Fibroblast of villous mesenchyme (primary cell): Measurements from ENCODE around the gene EWSR1. TPM values are rescaled to one million over a fixed set of nuclear protein-coding genes. Genes with fewer than 3 reads are reported as not detected.
A peak's percentile ranks its signal among the peaks of the same experiment; 100 is the strongest.

ENCODE experiments used
- DNase-seq: peaks from one replicate; pipeline ENCODE4 v3.0.0-alpha.2; 2010; ENCODE audit warnings: low read depth
- H3K4me3 ChIP-seq: 2 replicates; pipeline ENCODE4 v1.5.1; 2011; ENCODE audit warnings: low read depth, mild to moderate bottlenecking, low read length
- total RNA-seq: library from RNA; depleted of rRNA; stranded (reverse); fragments of >200 nt; gene quantifications from 2 replicates; pipeline ENCODE4 v1.2.3, GENCODE V29; 2012
- TF ChIP-seq, protein P1 (sequence below): IDR thresholded peaks from 2 replicates; pipeline ENCODE4 v1.5.1; 2012; ENCODE audit warnings: low read depth, mild to moderate bottlenecking, low read length; ENCODE audit not compliant: insufficient read depth

EWSR1 gene
- total RNA-seq, 1 donor, result 207 TPM

DNA sequence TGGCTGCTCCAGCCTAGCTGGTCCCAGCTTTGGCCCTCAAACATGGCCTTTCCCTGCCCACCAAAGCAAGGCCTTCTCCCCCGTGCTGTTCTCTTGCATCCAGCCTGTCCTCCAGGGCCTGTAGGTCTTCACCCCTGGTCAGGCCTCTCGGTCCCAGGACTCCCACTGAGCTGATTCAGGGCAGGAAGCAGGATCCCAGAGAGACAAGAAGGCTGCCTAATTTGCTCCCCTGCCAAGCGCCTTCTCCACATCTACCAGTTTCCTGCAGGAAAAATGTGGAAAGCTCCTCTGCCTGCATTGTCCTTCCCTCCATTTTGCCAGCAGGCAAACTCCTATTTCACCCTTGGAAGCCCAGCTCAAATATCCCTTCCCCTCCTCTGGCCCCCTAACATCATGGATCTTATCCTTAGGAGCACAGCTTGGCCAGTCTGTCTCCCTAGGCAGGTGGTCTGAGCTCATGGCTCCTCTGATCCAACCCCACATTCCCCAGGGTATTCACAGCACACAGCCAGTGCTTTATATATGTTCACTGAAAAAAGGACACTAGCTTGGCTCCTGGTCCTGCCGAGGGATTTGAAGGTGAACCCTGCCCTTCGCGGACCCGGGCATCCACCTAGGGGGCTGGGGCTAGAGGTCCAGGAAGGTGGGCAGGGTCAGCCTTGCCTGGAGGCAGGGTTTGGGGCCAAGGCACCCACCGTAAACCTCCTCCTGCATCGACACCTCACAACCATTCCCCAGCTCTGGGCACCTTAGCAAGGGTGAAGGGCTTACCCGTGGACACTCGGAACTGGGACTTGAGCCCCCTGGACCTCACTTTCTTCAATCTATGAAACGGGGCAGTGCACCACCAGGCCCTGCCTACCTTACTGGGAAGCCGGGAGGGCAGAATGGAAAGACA is 1.3 kb upstream of the EWSR1 start:
- peak overlapping the region; percentile 69 for H3K4me3 ChIP-seq
- peak; percentile 10 for DNase-seq
- TF ChIP-seq, protein P1, sequence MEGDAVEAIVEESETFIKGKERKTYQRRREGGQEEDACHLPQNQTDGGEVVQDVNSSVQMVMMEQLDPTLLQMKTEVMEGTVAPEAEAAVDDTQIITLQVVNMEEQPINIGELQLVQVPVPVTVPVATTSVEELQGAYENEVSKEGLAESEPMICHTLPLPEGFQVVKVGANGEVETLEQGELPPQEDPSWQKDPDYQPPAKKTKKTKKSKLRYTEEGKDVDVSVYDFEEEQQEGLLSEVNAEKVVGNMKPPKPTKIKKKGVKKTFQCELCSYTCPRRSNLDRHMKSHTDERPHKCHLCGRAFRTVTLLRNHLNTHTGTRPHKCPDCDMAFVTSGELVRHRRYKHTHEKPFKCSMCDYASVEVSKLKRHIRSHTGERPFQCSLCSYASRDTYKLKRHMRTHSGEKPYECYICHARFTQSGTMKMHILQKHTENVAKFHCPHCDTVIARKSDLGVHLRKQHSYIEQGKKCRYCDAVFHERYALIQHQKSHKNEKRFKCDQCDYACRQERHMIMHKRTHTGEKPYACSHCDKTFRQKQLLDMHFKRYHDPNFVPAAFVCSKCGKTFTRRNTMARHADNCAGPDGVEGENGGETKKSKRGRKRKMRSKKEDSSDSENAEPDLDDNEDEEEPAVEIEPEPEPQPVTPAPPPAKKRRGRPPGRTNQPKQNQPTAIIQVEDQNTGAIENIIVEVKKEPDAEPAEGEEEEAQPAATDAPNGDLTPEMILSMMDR, result no peak

DNA sequence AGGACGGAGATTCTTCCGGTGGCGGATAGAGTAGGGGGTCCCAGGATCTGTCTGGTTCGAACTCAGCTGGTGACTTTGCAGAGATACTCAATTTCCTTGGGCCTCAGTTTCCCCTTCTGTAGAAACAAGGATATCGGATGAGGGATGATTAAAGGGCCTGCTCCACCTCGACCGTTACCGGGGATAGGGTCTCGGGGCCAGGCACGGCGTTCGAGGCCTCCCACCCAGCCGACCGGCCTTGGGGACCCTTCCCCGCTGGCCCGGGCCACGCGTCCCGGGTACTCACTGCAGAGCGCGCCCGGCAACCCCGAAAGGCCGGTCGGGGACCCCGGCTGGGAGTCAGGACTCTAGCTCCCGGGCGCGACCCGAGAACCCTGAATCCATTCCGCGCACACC is 608 bp upstream of the EWSR1 start:
- peak overlapping the region; percentile 69 for H3K4me3 ChIP-seq
- no peak for DNase-seq
- TF ChIP-seq, protein P1, result no peak

DNA sequence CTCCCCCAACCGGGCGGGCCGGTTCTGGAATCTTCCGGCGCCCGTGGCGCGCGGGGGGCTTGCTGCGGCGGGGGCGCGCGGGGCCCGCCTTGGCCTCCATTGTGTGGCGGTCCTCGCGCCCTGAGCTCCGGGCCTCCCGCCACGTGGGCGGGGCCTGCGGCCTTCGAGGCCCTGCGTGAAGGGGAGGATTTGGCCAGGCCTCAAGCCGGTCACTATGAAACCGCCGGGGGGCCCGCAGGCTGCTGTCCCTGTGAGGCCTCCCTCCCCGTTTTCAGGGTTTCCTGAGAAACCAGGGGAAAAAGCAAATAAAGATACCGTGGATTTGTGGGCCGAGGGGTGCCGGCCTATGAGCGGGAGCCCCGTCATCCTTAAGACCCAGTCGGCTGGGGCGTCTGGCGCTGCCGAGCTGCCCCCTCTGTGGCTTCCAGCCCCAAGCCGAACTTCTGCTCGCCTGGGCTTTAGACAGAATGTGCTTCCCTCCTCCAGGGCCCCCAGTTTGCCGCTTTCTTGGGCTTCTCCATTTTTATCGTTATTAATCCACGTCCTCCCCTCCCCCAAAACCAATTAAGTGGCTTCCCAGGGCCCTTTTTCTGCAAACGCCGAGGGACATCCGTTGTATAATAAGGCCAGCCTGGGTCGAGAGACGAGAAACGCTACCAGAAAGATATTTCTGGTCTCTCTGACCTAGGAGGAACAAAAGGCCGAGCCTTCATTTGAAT is 602 bp downstream of the EWSR1 start:
- H3K4me3 ChIP-seq, result peak overlapping the region; percentile 69
- DNase-seq, result peak; percentile 72
- TF ChIP-seq, protein P1, result no peak

DNA sequence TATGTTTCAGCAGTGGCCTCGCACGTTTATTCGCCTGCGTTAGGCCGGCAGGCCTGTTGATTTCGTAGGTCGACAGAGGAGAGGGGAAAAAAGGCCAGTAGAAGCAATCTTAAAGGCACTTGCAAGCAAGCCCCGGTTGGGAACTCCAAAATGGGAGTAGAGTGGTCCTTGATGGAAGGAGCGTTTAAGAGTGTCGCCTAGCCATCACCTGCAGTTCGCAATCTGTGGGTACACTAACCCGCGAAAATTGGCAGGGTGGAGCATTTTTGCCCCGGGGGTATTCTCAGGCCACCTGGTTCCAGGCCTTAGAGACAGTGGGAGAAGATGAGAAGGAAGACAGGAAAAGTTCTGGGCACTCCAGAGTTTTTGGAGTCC is 1.1 kb downstream of the EWSR1 start:
- peak; percentile 18 for DNase-seq
- peak overlapping the region; percentile 69 for H3K4me3 ChIP-seq
- TF ChIP-seq, protein P1, result no peak

DNA sequence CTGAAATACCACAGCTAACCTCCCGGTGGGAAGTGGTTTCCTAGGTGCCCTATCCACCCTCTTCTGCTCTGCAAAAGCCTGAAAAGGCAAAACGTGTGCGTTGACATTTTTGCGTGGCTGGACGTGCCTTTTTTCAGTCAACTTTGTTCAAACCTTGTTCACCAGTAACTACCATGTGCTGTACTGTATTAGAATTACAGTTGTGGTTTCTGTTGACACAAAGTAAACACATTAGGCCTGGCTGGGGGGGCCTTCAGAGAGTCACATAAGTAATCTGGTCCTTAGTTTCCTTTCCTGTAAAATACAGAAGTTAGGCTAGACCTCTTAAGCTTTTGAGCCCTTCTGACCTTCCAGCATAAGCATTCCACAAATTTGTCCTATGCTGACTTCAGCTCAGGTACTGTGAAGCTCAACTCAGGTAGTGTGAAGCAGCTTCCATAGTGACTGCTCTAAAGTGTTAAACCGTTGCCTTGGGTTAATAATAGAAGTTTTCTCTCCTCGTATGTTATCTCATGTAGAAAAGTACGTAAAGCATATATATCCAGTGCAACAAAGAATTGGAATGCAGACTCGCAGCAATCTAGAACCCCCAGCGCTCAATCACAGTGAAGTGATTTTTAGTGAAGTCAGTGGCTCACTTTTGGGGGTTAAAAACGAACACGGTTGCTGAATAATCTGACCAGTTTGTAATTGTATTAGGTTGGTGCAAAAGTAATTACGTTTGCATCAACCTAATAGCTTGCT is 1.8 kb downstream of the EWSR1 start:
- peak; percentile 30 for DNase-seq
- TF ChIP-seq, protein P1, result no peak

DNA sequence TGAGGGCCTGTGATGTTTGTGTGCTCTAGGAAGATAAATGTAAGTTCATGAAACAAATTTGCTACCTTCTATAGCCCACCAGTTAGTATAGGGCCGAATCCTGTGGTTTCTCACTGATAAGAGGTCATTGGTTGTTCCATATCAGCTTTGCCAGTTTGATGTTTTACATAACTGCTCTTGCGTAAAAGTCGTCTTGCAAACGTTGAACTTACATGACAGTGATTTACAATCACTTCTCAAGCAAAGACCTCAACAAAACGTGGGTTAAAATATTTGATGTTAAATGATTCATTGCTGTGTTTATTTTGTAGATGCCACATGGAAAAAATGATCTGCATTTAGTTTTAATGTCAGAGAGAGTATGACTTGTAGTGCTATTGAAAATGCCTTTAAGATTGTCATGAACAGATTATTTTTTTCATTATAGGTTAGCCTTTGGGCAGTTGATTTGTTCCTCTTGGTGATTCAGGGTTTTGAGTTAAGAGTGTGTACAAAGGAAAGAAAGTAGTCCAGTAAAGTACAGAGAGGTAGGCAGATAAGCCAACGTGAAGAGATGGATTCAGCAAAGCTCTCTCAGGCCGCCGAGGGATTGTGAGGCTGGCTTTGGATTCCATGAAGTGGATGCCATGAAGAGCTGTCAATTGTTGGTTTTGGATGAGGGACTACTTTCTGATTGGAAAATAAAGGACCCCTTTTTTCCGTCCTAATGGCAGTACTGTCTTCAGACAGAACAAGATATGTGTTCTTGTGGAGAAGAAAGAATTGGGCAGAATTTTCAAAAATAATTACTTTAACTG is 2.6 kb downstream of the EWSR1 start:
- DNase-seq, result peak; percentile 72
- TF ChIP-seq, protein P1, result no peak
- H3K4me3 ChIP-seq, result peak overlapping the region; percentile 69

More for the DNA sequence above, 1.8 kb downstream of the EWSR1 start:
- peak overlapping the region; percentile 69 for H3K4me3 ChIP-seq
